ENCODE data around the gene PGAM2.
"Not testable (repeated sequence)": the region's sequence is repeated elsewhere in the genome, so short reads cannot be mapped to it uniquely, and the experiment has no call there.

The PGAM2 gene

GRCh38 chr7:44050915-44051560, 14.3 kb downstream of the PGAM2 start:
- no peak for DNase-seq (ENCODE audit: low read depth, low spot score)

- DNase-seq (ENCODE audit: low read depth, low spot score), result no peak
These were observed 15.0 kb downstream of the PGAM2 start for GRCh38 chr7:44050121-44050914.

GRCh38 chr7:44048031-44048795, 17.2 kb downstream of the PGAM2 start:
- DNase-seq (ENCODE audit: low read depth, low spot score), result no peak

- no peak for DNase-seq (ENCODE audit: low read depth, low spot score)
These were observed 18.9 kb downstream of the PGAM2 start for GRCh38 chr7:44046321-44047061.

- no peak for DNase-seq (ENCODE audit: low read depth, low spot score)
These were observed 19.9 kb downstream of the PGAM2 start for GRCh38 chr7:44045226-44046014.

GRCh38 chr7:44044315-44045225, 20.8 kb downstream of the PGAM2 start, which contains the start of gene DBNL:
Gene DBNL (plus strand): TSS chr7:44044702. CDS start chr7:44044738, 36 bp downstream.
- DNase-seq (ENCODE audit: low read depth, low spot score), result peak; percentile 52

- DNase-seq (ENCODE audit: low read depth, low spot score), result no peak
These were observed 21.5 kb downstream of the PGAM2 start for GRCh38 chr7:44043902-44044301.

- no peak for DNase-seq (ENCODE audit: low read depth, low spot score)
These were observed 23.1 kb downstream of the PGAM2 start for GRCh38 chr7:44042221-44042620.

GRCh38 chr7:44040493-44040891, 24.9 kb downstream of the PGAM2 start:
- not testable (repeated sequence) for DNase-seq (ENCODE audit: low read depth, low spot score)

GRCh38 chr7:44039800-44040492, 25.4 kb downstream of the PGAM2 start:
- DNase-seq (ENCODE audit: low read depth, low spot score), result not testable (repeated sequence)

GRCh38 chr7:44038961-44039558, 26.3 kb downstream of the PGAM2 start:
- not testable (repeated sequence) for DNase-seq (ENCODE audit: low read depth, low spot score)

GRCh38 chr7:44038553-44038952, 26.8 kb downstream of the PGAM2 start:
- not testable (repeated sequence) for DNase-seq (ENCODE audit: low read depth, low spot score)

- DNase-seq (ENCODE audit: low read depth, low spot score), result not testable (repeated sequence)
These were observed 27.4 kb downstream of the PGAM2 start for GRCh38 chr7:44037951-44038350.

- not testable (repeated sequence) for DNase-seq (ENCODE audit: low read depth, low spot score)
These were observed 29.0 kb downstream of the PGAM2 start for GRCh38 chr7:44036364-44036763.

- DNase-seq (ENCODE audit: low read depth, low spot score), result not testable (repeated sequence)
These were observed 31.2 kb downstream of the PGAM2 start for GRCh38 chr7:44033971-44034844.

GRCh38 chr7:44032031-44032430, 33.3 kb downstream of the PGAM2 start:
- DNase-seq (ENCODE audit: low read depth, low spot score), result not testable (repeated sequence)

- not testable (repeated sequence) for DNase-seq (ENCODE audit: low read depth, low spot score)
These were observed 34.0 kb downstream of the PGAM2 start for GRCh38 chr7:44031319-44031718.

All from smooth muscle cell of the brain vasculature (primary cell).